K562 (cell line): ENCODE data around the gene CHAD. TPM values are rescaled to one million over a fixed set of nuclear protein-coding genes. Genes with fewer than 3 reads are reported as not detected.

ENCODE experiments used
- ATAC-seq: fragments of 200-7000 bp; cut with Tn5 transposase; 3 replicates; pipeline ENCODE4 v1.9.1; 2020; ENCODE audit warnings: moderate library complexity
- BruUV-seq: library from RNA; stranded (reverse); fragments of 400-500 nt; replicated peaks from 2 replicates; lab custom pipeline; 2021; lab: Mats Ljungman, UMichigan
- CTCF ChIA-PET: fragments of 300-600 bp; formaldehyde crosslinking; extraction: SDS; loops from one replicate; lab custom pipeline; 2021; ENCODE audit warnings: low intra/inter-chr PET ratio; lab: Yijun Ruan, JAX
- POLR2A ChIA-PET: fragments of 300-600, 350-650 bp; sonication (Branson Sonifier 250); formaldehyde crosslinking; extraction: SDS; loops from one replicate; lab custom pipeline; 2021; ENCODE audit warnings: antibody characterized with exemption, inconsistent platforms; lab: Yijun Ruan, JAX
- DNase-seq, 4 experiments: peaks; one replicate each; pipeline versions ENCODE4 v3.0.0 to v3.0.0-alpha.2; 2011 to 2018; ENCODE audit warnings: low spot score in 3 of 4, mixed read lengths in 3 of 4; ENCODE audit errors: extremely low read depth in 1 of 4
- FAIRE-seq: peaks from 2 replicates; lab custom pipeline; 2011; peaks lifted over from hg19 to GRCh38; lab: Jason Lieb, UNC
- H2AFZ ChIP-seq: 2 replicates; pipeline ENCODE4 v1.6.0; 2011; ENCODE audit warnings: low read depth, low read length, control low read depth, inconsistent platforms
- H3K27ac ChIP-seq: fragments of 200-600 bp; 3 replicates; pipeline ENCODE4 v1.8.0; 2011; ENCODE audit warnings: low read depth, mild to moderate bottlenecking, control low read depth, inconsistent platforms, low read length, moderate library complexity, mixed read lengths; ENCODE audit errors: extremely low read depth
- H3K27me3 ChIP-seq, 2 experiments: fragments of 300-600 bp in 1 of 2; 2 replicates in 1 of 2; 3 replicates in 1 of 2; pipeline versions ENCODE4 v1.6.0 to v1.8.0; 2011; ENCODE audit warnings: inconsistent platforms in 2 of 2, low read length in 2 of 2, mild to moderate bottlenecking in 1 of 2, mixed read lengths in 1 of 2, moderate library complexity in 1 of 2; ENCODE audit not compliant: control insufficient read depth in 2 of 2, insufficient read depth in 2 of 2
- H3K36me3 ChIP-seq: fragments of 300-600 bp; 3 replicates; pipeline ENCODE4 v1.8.0; 2011; ENCODE audit warnings: mild to moderate bottlenecking, low read length, inconsistent platforms; ENCODE audit not compliant: control insufficient read depth, insufficient read depth
- H3K4me1 ChIP-seq, 2 experiments: fragments of 200-600 bp in 1 of 2; replicated peaks in 1 of 2; 2 replicates in 1 of 2; 3 replicates in 1 of 2; pipeline versions ENCODE4 v1.5.1 to v1.8.0; 2011; ENCODE audit warnings: inconsistent platforms in 2 of 2, low read length in 2 of 2, mild to moderate bottlenecking in 1 of 2, mixed read lengths in 1 of 2, moderate library complexity in 1 of 2; ENCODE audit not compliant: control insufficient read depth in 2 of 2, insufficient read depth in 2 of 2
- H3K4me2 ChIP-seq: 2 replicates; pipeline ENCODE4 v1.6.1; 2011; ENCODE audit warnings: low read length, control low read depth, inconsistent platforms, mixed read lengths; ENCODE audit not compliant: insufficient read depth
- H3K4me3 ChIP-seq: fragments of 200-600 bp; sonication (generic), shearing (Covaris generic); 2 replicates; pipeline ENCODE4 v1.5.1; 2016; ENCODE audit warnings: control low read depth, inconsistent platforms
- H3K79me2 ChIP-seq: fragments of 200-600 bp; 3 replicates; pipeline ENCODE4 v1.8.0; 2011; ENCODE audit warnings: low read length, inconsistent platforms; ENCODE audit not compliant: control insufficient read depth, insufficient read depth
- H3K9ac ChIP-seq, 2 experiments: 2 replicates each; pipeline versions ENCODE4 v1.6.0 to v1.6.1; 2011; ENCODE audit warnings: low read depth in 2 of 2, low read length in 2 of 2, control low read depth in 1 of 2, inconsistent platforms in 1 of 2, mild to moderate bottlenecking in 1 of 2, mixed read lengths in 1 of 2; ENCODE audit not compliant: insufficient read depth in 1 of 2
- H3K9me1 ChIP-seq: one replicate; pipeline ENCODE4 v1.6.0; 2011; ENCODE audit warnings: inconsistent platforms, mild to moderate bottlenecking, low read length, moderate library complexity; ENCODE audit not compliant: control insufficient read depth, insufficient read depth
- H3K9me3 ChIP-seq: replicated peaks from 2 replicates; pipeline ENCODE4 v1.5.1; 2011; ENCODE audit warnings: low read depth, low read length, inconsistent platforms; ENCODE audit not compliant: control insufficient read depth, insufficient read depth
- H4K20me1 ChIP-seq: replicated peaks from 2 replicates; pipeline ENCODE4 v1.6.1; 2011; ENCODE audit warnings: low read length, inconsistent platforms, mixed read lengths; ENCODE audit not compliant: control insufficient read depth, insufficient read depth
- ADNP ChIP-seq: fragments of 200-800 bp; sonication (Bioruptor generic); IDR thresholded peaks from 2 replicates; pipeline ENCODE4 v1.6.1; 2016; ENCODE audit warnings: missing genetic modification characterization, missing compliant biosample characterization
- BCOR ChIP-seq: fragments of 450-650 bp; IDR thresholded peaks from 2 replicates; pipeline ENCODE4 v1.6.1; 2016
- CREB1 ChIP-seq, 2 experiments: sonication (generic) in 1 of 2; formaldehyde crosslinking in 1 of 2; IDR thresholded peaks; 2 replicates each; pipeline versions ENCODE4 v1.6.1 to v1.8.0; 2012 to 2022; ENCODE audit warnings: inconsistent platforms in 1 of 2, mild to moderate bottlenecking in 1 of 2, missing genetic modification reagents in 1 of 2, moderate library complexity in 1 of 2
- JUNB ChIP-seq: fragments of 450-650 bp; formaldehyde crosslinking; conservative IDR thresholded peaks from 2 replicates; pipeline ENCODE4 v1.4.0; 2020; ENCODE audit warnings: mild to moderate bottlenecking
- NR2C1 ChIP-seq, 2 experiments: fragments of 450-650 bp; IDR thresholded peaks; 2 replicates each; pipeline ENCODE4 v1.6.1; 2017; ENCODE audit warnings: mild to moderate bottlenecking in 2 of 2, antibody characterized with exemption in 1 of 2, inconsistent platforms in 1 of 2, missing compliant biosample characterization in 1 of 2, missing genetic modification characterization in 1 of 2
- RBM25 ChIP-seq: fragments of 200-400 bp; formaldehyde crosslinking; IDR thresholded peaks from 2 replicates; pipeline ENCODE4 v1.6.1; 2018; ENCODE audit warnings: low read length, low read depth, moderate library complexity; ENCODE audit not compliant: severe bottlenecking
- RFX7 ChIP-seq: fragments of 250-450 bp; sonication (Bioruptor Pico); IDR thresholded peaks from 2 replicates; pipeline ENCODE4 v1.5.1; 2021; ENCODE audit warnings: mild to moderate bottlenecking
- SIRT6 ChIP-seq: IDR thresholded peaks from one replicate; pipeline ENCODE4 v1.6.1; 2012; ENCODE audit warnings: low read depth, mild to moderate bottlenecking, control low read depth, inconsistent platforms, low read length, moderate library complexity
- WGBS: fragments of 100-300 bp; shearing (Covaris generic); methylation state at CpG from one replicate; pipeline ENCODE4 v1.1.6; 2016; ENCODE audit warnings: low coverage, mixed read lengths; ENCODE audit not compliant: insufficient coverage; ENCODE audit errors: missing lambda C conversion rate; 5-methylcytosine and 5-hydroxymethylcytosine counted together
- in situ Hi-C: fragments of 300-500 bp; cut with MboI; formaldehyde crosslinking; loops from 4 replicates; pipeline ENCODE4 v1.15.0; 2018; ENCODE audit warnings: inconsistent platforms, mixed read lengths
- intact Hi-C: fragments of 100-400 bp; cut with micrococcal nuclease; formaldehyde crosslinking; loops from 2 replicates; pipeline ENCODE4 v1.14.2; 2022
- polyA plus RNA-seq, 8 experiments: library from polyadenylated mRNA; depleted of rRNA in 4 of 8; stranded (reverse) in 5 of 8; unstranded in 3 of 8; fragments of >200 nt; fragmentation: Nextera tagmentation in 2 of 8; fragmentation: Illumina TruSeq in 1 of 8; extraction: Ambion mirVana in 2 of 8; extraction: Trizol in 1 of 8; gene quantifications; 2 replicates each; pipeline versions ENCODE4 v1.2.1 to v1.2.3, GENCODE V29; 2011 to 2014; ENCODE audit warnings: inconsistent platforms in 1 of 8, missing spikeins in 1 of 8
- total RNA-seq, 7 experiments: library from RNA; depleted of rRNA in 6 of 7; stranded (reverse); fragments of >200 nt in 6 of 7; fragmentation: Illumina TruSeq in 2 of 7; extraction: Trizol in 2 of 7; gene quantifications; 2 replicates each; pipeline versions ENCODE4 v1.2.1 to v1.2.3, GENCODE V29; 2011 to 2021; ENCODE audit warnings: low replicate concordance in 1 of 7

The CHAD gene
- total and polyA plus RNA-seq, 9 of the 15 experiments (the other 6 are each of a cell fraction or from before 2014, with no cell fraction given) = not detected

DNA sequence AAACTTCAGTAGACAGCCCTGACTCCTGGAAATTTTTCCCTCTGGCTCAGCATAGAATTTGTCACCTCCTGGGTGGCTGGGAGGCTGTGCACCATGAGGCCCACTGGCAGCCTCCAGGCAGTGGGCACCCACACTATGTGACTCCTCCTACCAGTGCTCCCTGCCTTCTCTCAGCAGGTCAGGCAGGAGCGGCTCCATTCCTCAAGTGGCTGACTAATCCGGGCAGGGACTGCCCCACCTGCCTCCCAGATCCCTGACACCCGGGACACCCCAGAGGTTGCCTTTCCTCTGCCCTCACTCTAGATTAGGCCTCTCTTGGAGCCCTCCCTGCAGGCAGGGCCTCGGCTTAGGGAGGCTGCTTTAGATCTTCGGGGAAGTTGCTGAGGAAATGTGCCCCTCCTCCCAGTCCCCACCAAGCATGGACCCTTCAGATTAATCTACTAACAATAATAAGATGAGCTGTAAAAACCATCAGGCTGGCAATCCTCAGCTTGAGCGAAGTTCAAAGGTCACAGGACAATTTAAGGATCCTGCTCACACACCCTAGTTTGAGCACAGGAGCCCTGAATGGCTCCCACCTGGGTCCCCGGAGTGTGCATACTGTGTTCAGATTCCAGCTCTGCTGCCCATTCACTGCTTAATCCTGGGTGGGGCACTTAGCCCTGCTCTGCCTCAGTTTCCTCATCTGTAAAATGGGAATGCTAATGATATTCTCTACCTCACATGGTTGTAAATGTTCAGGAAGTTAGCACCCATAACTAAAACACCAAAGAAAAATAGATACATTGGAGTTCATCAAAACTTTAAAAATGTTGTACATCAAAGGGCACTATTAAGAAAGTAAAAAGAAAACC, 29.6 kb upstream of the CHAD start:
- Histone ChIP-seq H3K36me3 (no peaks in the 10 kb centered on the region), H3K9me3 (no peaks in the 10 kb centered on the region), H3K27me3 (peaks cover 8 to 10% of the 10 kb centered on the region in 2 experiments; a peak in 3 of 5 replicates), H4K20me1 (0 out of 2 replicates have a peak, but pooled peaks cover 3% of the 10 kb centered on the region), H3K4me1 (no peaks in the 10 kb centered on the region; a peak in 2 of 5 replicates), H2AFZ (no peak overlapping the region), H3K27ac (no peak overlapping the region), H3K4me2 (no peak overlapping the region), H3K4me3 (no peak overlapping the region), H3K9ac (no peak overlapping the region), H3K79me2 (no peaks in the 10 kb centered on the region), H3K9me1 (no peaks in the 10 kb centered on the region)
- in situ Hi-C loops = no loop called here
- POLR2A ChIA-PET = no interaction called here
- BruUV-seq = no TSS peak
- no peak for TF ChIP-seq SIRT6
- peak; percentile 23; the same call in 1 of the 2 replicates for TF ChIP-seq BCOR
- no peak for TF ChIP-seq JUNB
- TF ChIP-seq NR2C1 (IDR thresholded peaks at IDR 0.05) = no peak
- TF ChIP-seq NR2C1 (tag; IDR thresholded peaks at IDR 0.05) = peak; percentile 35; the same call in 1 of the 2 replicates
- TF ChIP-seq ADNP (tag) = peak; percentile 37; the same call in 1 of the 2 replicates
- no peak for TF ChIP-seq RFX7 (CRISPR knock-in tag)
- peak; percentile 71 for TF ChIP-seq RBM25
- no peak for TF ChIP-seq CREB1 (IDR thresholded peaks at IDR 0.05)
- no peak for TF ChIP-seq CREB1 (CRISPR knock-in tag; IDR thresholded peaks at IDR 0.05)
- FAIRE-seq (no peak), DNase-seq (no peak), ATAC-seq (no peak)
- WGBS = 22% methylated on average over 7 of the region's 7 CpGs
- intact Hi-C loops = no loop called here
- CTCF ChIA-PET = interaction anchor here (0.6 kb wide), 1 partner anchor 324 kb away, joined by 3 read pairs; no protein-coding TSS in a partner anchor
